ENCODE results near the gene DOLK. TPM values are rescaled to one million over a fixed set of nuclear protein-coding genes. Genes with fewer than 3 reads are reported as not detected.

Gene DOLK
- total RNA-seq (2021; ENCODE audit: unreplicated experiment) (12.0 TPM), Bru-seq, nascent RNA (percentile 63 among the genes with signal in this experiment), BruChase-seq, experiment 1, labeled RNA remaining after a 6-hour chase (percentile 45 among the genes with signal in this experiment), BruChase-seq, experiment 2, labeled RNA remaining after a 2-hour chase (percentile 92 among the genes with signal in this experiment)
- 8.1 and 8.3 TPM in 2 replicates for polyA plus RNA-seq (2012)
- long read RNA-seq, transcript DOLK-201 (1 exons, 2,090 nt): major isoform, 46 of 46 reads
- long read RNA-seq, partial matches to known transcripts: 0 of 46 reads
- long read RNA-seq, other reads (novel, unspliced or antisense): 0 of 46 reads

GRCh38 chr9:128947527-128948301 is at the start of gene DOLK, which contains the start of gene NUP188:
Gene DOLK (minus strand): TSS chr9:128947603. CDS start chr9:128947303, 300 bp downstream.
Gene NUP188 (plus strand): TSS chr9:128947699. CDS start chr9:128947720, 21 bp downstream.
- Histone ChIP-seq H3K9me3 (ENCODE audit: control insufficient read depth in 1 of 2, insufficient read depth in 1 of 2, low read depth in 1 of 2, low read length in 2 of 2) (no peaks in the 10 kb centered on the region), H2AFZ (ENCODE audit: low read depth, low read length, poor library complexity, severe bottlenecking) (peak within 1 kb of the TSS; percentile 37), H4K20me1 (ENCODE audit: insufficient read depth) (no peaks in the 10 kb centered on the region), H3K4me2 (ENCODE audit: low read length) (peak within 1 kb of the TSS; percentile 95), H3K9me2 (ENCODE audit: insufficient read depth) (no peaks in the 10 kb centered on the region), H3K4me1 (ENCODE audit: control insufficient read depth in 1 of 2, insufficient read depth in 2 of 2, low read length in 2 of 2) (peaks cover 8 to 18% of the 10 kb centered on the region in 2 experiments; a peak in 2 of 4 replicates), H3K36me3 (ENCODE audit: control insufficient read depth in 1 of 2, insufficient read depth in 2 of 2, low read length in 2 of 2) (peaks cover 2 to 9% of the 10 kb centered on the region in 2 experiments; a peak in 1 of 4 replicates), H3K27ac (ENCODE audit: low read depth, low read length) (peak within 1 kb of the TSS; percentile 94), H3K9ac (ENCODE audit: low read length) (peak within 1 kb of the TSS; percentile 100), H3K4me3 (replicated peaks in 1 of 2; ENCODE audit: low read depth in 1 of 2, low read length in 2 of 2) (peak within 1 kb of the TSS; percentile 90 to 100), H3K79me2 (ENCODE audit: insufficient read depth, low read length) (peaks cover 38% of the 10 kb centered on the region), H3K27me3 (ENCODE audit: insufficient read depth, low read length) (no peaks in the 10 kb centered on the region)
- CTCF ChIA-PET: interaction anchor here (1.0 to 1.2 kb wide), 2 partner anchors 95 to 223 kb away, joined by 3 read pairs; partner anchors contain the start of gene ZDHHC12
- peak; percentile 81 for ATAC-seq
- TSS peak; percentile 68 for BruUV-seq (replicated peaks)
- intact Hi-C loops (cut with micrococcal nuclease): no loop called here
- POLR2A ChIA-PET: interaction anchor here (1.0 kb wide), 2 partner anchors 19 to 80 kb away, joined by 3 read pairs; partner anchors contain the start of gene SH3GLB2
- DNase-seq (ENCODE audit: low read depth, low spot score): peak; percentile 66
- RAD21 ChIA-PET (ENCODE audit: low non-redundant PET in 1 of 2, low total read pairs in 2 of 2, uncharacterized antibody in 2 of 2, unreplicated experiment in 2 of 2): no interaction called here
- TF ChIP-seq YY1 (IDR thresholded peaks at IDR 0.05; ENCODE audit: extremely low read depth, insufficient replicate concordance, low read depth, low read length): peak; percentile 98
- TF ChIP-seq SIN3A (IDR thresholded peaks at IDR 0.05; ENCODE audit: low read depth): peak; percentile 82
- TF ChIP-seq FOSL1 (IDR thresholded peaks at IDR 0.05; ENCODE audit: low read depth): no peak
- TF ChIP-seq CEBPB (IDR thresholded peaks at IDR 0.05; ENCODE audit: low read depth): no peak
- TF ChIP-seq JUND (IDR thresholded peaks at IDR 0.05): 0 out of 2 replicates have a peak, but pooled peaks have one; percentile 14
- peak; percentile 92 for TF ChIP-seq POLR2A (IDR thresholded peaks at IDR 0.05; ENCODE audit: borderline replicate concordance, extremely low read depth, insufficient read depth, insufficient read length)
- no peak for TF ChIP-seq REST (IDR thresholded peaks at IDR 0.05; ENCODE audit: low read depth)
- TF ChIP-seq ZBTB33 (IDR thresholded peaks at IDR 0.05; ENCODE audit: extremely low read depth, insufficient replicate concordance, low read length): peak; percentile 31
- TF ChIP-seq CBX3 (IDR thresholded peaks at IDR 0.05; ENCODE audit: low read depth): no peak
- TF ChIP-seq POLR2AphosphoS5 (IDR thresholded peaks at IDR 0.05; ENCODE audit: low read depth, low read length): peak; percentile 89
- no peak for TF ChIP-seq EZH2 (IDR thresholded peaks at IDR 0.05)
- TF ChIP-seq ZFX (IDR thresholded peaks at IDR 0.05): no peak
- TF ChIP-seq EGR1 (IDR thresholded peaks at IDR 0.05; ENCODE audit: low read depth): peak; percentile 100
- no peak for TF ChIP-seq ATF3 (IDR thresholded peaks at IDR 0.05)
- no peak for TF ChIP-seq SRF (IDR thresholded peaks at IDR 0.05; ENCODE audit: low read depth)
- TF ChIP-seq SP1 (IDR thresholded peaks at IDR 0.05; ENCODE audit: low read depth): peak; percentile 70; the same call in 1 of the 2 replicates
- TF ChIP-seq, protein P1, sequence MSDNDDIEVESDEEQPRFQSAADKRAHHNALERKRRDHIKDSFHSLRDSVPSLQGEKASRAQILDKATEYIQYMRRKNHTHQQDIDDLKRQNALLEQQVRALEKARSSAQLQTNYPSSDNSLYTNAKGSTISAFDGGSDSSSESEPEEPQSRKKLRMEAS (IDR thresholded peaks at IDR 0.05): peak; percentile 95
- no peak for TF ChIP-seq ZNF274 (IDR thresholded peaks at IDR 0.05; ENCODE audit: low read depth, low read length)
- TF ChIP-seq EZH2phosphoT487 (IDR thresholded peaks at IDR 0.05; ENCODE audit: borderline replicate concordance): no peak
- TF ChIP-seq ELF1 (IDR thresholded peaks at IDR 0.05; ENCODE audit: borderline replicate concordance, low read depth): no peak
- TF ChIP-seq TCF7L2 (IDR thresholded peaks at IDR 0.05; ENCODE audit: borderline replicate concordance, extremely low read depth, insufficient read depth, insufficient read length): no peak
